Ramos (cell line): Measurements from ENCODE around the gene PTPRD.

ENCODE experiments used
- in situ Hi-C: fragments of 300-500 bp; cut with MboI; formaldehyde crosslinking; loops from one replicate; pipeline ENCODE4 v1.14.3; 2022; ENCODE audit warnings: low sequenced_read_pairs; ENCODE audit not compliant: unreplicated experiment

The PTPRD gene

DNA sequence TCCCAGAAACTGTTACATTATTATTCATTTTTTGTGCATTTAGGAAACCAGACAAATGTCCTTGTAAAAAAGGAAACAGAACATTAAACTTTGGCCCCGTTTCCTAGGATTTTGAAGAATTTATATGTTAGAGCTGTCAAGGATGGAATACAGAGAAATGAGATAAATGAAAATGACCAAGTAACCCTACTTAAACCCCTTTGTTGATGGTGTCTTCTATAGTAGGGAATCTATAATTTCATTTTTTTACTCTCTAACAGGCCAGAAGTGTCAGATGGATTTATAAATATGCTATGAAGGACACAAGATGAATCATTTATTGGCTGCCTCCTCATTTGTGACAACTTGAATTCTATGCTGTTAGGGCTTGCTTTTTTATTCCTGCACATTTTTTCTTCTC is 1047.1 kb downstream of the PTPRD start:
- in situ Hi-C loops: no loop called here

GRCh38 chr9:9563817-9564216 is 1049.0 kb downstream of the PTPRD start:
- in situ Hi-C loops: no loop called here

GRCh38 chr9:9560382-9561035 is 1052.3 kb downstream of the PTPRD start:
- in situ Hi-C loops: no loop called here

GRCh38 chr9:9558907-9559306 is 1053.9 kb downstream of the PTPRD start:
- in situ Hi-C loops: no loop called here

DNA sequence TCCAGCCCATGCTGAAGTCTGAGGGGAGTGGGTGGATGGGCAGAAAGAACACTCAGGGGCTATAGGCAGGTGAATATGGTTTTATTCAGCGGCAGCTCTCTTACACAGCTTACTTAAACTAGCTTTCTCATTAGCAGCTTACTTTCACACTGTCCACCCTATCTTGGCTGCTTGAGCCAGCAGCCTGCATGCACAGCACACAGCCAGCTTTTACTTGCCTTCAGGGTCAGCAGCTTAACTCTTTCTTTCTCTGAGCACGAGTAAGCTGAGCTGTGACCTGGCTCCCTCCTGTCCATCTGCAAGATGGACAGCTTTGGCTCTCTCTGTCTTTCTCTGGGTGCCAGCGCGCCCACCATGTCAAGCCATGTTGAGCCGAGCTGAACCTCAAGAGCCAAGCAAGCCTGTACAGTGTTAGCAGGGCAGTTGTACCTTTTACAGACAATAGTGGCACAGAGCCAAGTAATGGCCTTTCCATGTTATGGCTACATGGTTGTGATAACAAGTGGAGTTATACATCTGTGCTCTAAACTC is 1054.9 kb downstream of the PTPRD start:
- in situ Hi-C loops: no loop called here

GRCh38 chr9:9556865-9557803 is 1055.7 kb downstream of the PTPRD start:
- in situ Hi-C loops: no loop called here

DNA sequence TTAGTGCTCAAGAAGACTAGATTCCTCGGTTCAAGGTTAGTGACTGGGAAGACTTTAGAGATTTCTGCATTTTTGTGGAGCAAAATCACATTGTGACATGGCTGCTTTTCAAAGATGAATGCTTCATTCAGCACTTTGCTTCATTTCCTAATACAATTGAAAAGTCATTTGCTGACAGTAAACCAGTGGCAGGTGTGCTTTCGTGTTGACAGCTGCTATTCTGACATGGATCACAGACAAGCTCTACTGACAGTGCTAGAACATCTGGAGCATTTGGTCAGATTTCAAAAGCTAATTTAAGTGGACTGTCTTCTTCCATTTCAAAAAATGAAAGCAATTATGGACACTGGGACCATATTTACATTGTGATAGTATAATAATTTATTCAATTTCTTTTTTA is 1060.1 kb downstream of the PTPRD start:
- in situ Hi-C loops: no loop called here

DNA sequence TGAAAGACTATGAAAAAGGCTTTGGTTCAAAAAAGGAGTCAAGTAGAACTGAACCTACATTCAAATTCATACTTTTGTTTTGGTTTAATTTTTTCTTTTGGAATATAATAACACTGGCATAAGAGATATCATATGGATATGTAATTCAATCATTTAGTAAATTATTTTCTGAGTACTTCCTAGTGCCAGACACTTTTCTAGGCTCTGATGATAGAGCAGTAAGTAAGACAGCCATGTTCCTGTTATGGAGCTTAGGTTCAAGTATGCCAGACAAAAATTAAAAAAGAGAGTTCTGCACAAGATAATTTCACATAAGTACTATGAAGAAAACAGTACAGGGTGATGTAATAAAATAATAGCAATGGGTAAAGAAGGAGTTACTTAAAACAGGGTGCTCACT is 1074.0 kb downstream of the PTPRD start:
- in situ Hi-C loops: no loop called here

DNA sequence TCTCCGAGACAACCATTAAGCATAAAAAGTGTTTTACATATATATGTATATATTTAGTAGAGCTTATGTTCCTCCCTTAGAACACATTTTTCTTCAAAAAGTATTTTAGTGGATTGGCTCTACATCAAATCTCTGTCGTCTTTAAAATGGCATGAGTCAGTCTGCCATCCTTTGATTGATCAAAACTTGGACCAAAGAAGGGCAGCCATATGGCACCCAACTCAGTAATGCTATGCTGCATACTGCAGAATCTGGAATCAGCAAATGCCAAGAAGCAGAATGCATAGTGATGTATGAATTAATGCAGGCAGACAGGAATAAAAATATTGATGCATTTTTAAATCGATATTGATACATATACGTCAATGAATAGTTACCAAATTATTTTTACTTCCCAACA is 1074.4 kb downstream of the PTPRD start:
- in situ Hi-C loops: no loop called here

GRCh38 chr9:9536523-9536922 is 1076.3 kb downstream of the PTPRD start:
- in situ Hi-C loops: no loop called here

DNA sequence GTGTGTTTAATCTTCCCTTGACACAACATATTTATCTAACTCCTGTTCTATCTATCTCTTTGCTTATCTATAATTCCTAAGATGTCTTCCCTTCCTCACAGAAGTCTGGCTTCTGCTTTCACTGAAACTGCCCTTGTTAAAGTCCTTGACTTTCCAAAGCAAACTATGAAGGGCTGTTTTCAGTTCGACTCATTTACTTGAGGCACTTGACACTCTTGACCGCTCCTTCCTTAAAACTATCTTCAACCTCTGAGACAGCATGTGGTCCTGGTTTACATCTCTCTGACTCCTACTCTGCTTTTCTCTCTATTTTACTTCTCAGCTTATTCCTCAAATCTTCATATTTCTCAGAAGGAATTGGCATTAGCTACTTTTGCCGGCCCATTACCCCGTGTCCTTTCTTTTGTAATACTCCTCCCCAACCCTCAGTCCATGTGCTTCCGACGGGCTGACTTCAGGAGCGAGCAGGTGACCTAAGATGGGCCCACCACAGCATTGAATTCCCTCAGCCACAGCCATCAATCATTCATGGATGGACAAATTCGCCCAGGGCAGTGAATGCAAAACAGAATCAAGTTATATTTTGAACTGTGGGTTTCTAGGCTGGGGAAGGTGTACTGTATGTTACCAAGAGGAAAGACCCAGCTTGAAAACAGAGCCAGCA is 1089.2 kb downstream of the PTPRD start:
- in situ Hi-C loops: no loop called here

DNA sequence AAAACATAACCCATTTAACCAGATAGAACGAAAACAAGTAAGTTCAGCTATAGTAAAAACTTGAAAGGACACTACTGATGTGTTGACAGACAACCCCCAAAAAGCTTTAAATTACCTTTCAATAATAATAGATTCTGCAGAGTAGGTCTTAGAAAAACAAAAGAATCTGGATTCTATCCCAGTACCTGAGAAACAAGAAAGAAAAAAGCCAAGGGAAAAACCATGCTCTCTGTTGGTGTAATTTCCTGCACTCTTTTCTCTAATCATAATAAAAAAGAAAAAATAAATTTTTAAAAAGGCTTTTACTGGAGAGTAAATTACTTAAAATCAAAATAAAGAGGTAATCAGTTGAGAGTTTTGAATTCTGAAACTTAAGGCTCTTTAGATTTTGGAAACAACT is 1090.4 kb downstream of the PTPRD start:
- in situ Hi-C loops: no loop called here

GRCh38 chr9:9521033-9521779 is 1091.6 kb downstream of the PTPRD start:
- in situ Hi-C loops: no loop called here

- in situ Hi-C loops: no loop called here
Observed at GRCh38 chr9:9504869-9505268, 1107.9 kb downstream of the PTPRD start.

DNA sequence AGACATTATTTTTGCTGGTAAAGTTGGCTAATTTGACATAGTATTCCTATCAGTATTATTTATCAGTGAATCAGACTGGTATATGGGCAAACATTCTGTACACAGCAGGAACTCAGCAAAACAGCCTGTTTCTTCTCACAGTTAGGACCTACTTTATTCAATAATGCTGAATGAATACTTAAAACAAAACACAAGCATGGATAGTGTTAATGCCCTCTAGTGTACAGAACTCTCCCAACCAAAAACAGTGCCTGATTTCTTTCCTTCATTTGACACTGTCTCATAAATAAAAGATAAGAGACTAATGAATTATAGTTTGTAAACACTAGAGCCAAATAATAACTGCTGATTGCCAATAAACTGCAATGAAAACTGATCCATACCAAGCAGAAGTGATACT is 1113.3 kb downstream of the PTPRD start:
- in situ Hi-C loops: no loop called here

DNA sequence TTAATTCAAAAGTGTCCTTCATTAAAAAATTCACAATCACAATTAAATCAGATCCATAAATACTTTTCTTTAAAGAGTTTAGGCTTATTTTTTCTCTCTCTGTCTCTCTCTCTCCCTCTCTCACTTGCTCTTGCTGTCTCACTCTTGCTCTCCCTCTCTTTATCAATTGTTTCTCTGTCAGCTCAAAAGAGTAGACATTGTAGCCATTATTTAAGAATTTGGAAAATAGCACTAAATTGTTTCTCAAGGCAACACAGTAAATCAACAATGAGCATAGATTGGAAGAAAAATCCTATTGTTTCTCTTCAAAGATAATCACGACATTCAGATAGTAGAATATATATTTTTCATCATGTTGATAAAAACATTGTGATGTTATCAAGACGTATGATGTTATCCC is 1114.0 kb downstream of the PTPRD start:
- in situ Hi-C loops: no loop called here

- in situ Hi-C loops: no loop called here
Observed at GRCh38 chr9:9498128-9498527, 1114.7 kb downstream of the PTPRD start.

DNA sequence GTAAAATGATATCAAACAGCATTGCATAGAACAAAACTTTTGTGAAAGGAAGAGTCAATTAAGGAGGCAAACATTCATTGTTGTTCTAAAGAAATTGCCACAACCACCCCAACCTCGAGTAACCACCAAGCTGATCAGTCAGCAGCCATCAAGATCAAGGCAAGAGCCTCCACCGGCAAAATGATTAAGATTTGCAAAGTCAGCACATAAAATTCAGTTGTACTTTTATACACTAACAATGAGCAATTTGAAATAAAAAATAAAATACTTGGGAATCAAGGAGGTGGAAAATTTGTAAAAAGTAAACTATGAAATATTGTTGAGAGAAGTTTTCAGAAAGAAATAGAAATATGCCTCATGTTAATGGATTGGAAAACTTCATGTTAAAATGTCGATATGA is 1118.5 kb downstream of the PTPRD start:
- in situ Hi-C loops: no loop called here

DNA sequence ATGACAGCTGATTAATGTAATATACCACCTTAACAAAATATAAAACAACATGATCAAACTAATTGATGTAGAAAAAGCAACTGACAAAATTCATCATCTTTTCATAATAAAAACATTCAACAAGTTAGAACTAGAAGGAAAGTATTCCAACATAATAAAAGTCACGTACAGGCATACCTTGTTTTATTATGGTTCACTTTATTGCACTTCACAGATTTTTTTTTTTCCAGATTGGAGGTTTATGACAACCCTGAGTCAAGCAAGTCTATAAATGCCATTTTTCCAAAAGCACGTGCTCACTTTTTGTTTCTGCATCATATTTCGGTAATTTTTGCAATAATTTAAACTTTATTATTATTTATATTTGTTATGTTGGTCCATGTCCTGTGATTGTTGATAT is 1120.3 kb downstream of the PTPRD start:
- in situ Hi-C loops: no loop called here

- in situ Hi-C loops: no loop called here
Observed at GRCh38 chr9:9489183-9489582, 1123.6 kb downstream of the PTPRD start.
